Fibroblast of villous mesenchyme (primary cell): ENCODE results near the gene HLA-F. TPM values are rescaled to one million over a fixed set of nuclear protein-coding genes. Genes with fewer than 3 reads are reported as not detected.

Experiments used
- DNase-seq: peaks from one replicate; pipeline ENCODE4 v3.0.0-alpha.2; 2010; ENCODE audit warnings: low read depth
- H3K4me3 ChIP-seq: 2 replicates; pipeline ENCODE4 v1.5.1; 2011; ENCODE audit warnings: low read depth, mild to moderate bottlenecking, low read length
- CTCF ChIP-seq: IDR thresholded peaks from 2 replicates; pipeline ENCODE4 v1.5.1; 2012; ENCODE audit warnings: low read depth, mild to moderate bottlenecking, low read length; ENCODE audit not compliant: insufficient read depth
- total RNA-seq: library from RNA; depleted of rRNA; stranded (reverse); fragments of >200 nt; gene quantifications from 2 replicates; pipeline ENCODE4 v1.2.3, GENCODE V29; 2012

HLA-F gene
- total RNA-seq, 1 donor, result 27.2 TPM

- DNase-seq, result no peak
- H3K4me3 ChIP-seq, result no peak overlapping the region
- no peak for TF ChIP-seq CTCF
Observed at GRCh38 chr6:29743025-29743424, 19.8 kb downstream of the HLA-F start.

GRCh38 chr6:29743568-29743967, 20.3 kb downstream of the HLA-F start:
- TF ChIP-seq CTCF, result no peak
- DNase-seq, result no peak

DNA sequence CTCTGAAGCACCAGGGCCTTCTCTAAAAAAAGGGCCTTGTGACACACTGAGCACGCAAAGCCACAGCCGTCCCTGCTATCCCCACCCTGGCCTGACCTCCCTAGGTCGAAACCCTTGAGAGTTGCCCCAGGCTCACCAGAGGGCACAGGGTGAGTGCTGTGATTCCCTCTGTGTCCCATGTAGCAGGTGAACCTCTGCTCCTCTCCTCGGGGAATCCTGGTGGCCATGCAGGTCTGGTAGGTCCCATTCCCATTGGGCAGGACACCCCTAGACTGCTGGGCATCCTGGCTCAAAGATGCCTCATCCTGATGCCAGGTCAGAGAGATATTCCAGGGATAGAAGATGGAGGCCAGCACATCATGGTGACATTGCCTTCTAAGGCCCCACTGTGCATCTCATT, 20.9 kb downstream of the HLA-F start:
- no peak overlapping the region for H3K4me3 ChIP-seq
- no peak for DNase-seq
- no peak for TF ChIP-seq CTCF

More at GRCh38 chr6:29743568-29743967, 20.3 kb downstream of the HLA-F start:
- H3K4me3 ChIP-seq, result no peak overlapping the region

DNA sequence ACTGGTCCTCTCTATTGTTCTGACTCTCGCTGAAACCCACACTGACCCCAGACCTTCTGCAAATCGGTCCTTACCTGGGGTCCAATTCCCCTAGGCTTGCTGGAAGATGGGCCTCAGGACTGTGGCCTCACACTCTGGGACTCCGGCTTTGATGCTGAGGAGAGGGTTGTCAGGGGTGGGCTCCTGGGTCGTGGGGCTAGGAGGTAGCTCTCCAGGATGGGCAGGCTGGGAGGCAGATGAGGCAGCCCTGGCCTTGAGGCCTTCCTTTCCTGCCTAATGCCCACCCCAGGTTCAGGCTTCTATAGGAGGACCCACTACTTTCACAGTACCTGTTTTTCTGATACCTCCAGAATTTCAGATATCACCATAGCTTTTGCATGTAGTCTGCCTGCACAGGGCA, 21.4 kb downstream of the HLA-F start:
- TF ChIP-seq CTCF, result no peak
- DNase-seq, result no peak
- no peak overlapping the region for H3K4me3 ChIP-seq

DNA sequence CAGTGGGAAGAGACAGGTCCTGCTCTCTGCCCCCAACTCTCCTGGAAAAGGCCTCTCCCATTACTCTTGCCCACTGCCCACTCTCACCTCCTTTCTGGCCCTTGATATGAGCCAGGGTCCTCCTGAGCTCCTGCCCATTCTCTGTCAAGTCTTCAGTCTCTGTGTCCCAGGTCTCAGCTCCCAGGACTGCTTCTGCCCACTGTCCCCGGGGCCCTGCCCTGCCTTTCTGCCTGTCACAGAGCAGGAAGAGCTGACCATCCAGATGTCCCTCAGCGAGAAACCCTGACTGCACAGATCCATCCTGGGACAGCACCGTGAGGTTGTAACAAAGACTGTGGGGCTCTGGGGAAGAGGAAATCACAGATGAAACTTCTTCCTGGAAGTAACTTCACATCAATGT, 22.2 kb downstream of the HLA-F start:
- DNase-seq, result no peak
- no peak overlapping the region for H3K4me3 ChIP-seq
- no peak for TF ChIP-seq CTCF

- no peak overlapping the region for H3K4me3 ChIP-seq
- no peak for DNase-seq
- no peak for TF ChIP-seq CTCF
Observed at GRCh38 chr6:29745855-29746449, 22.7 kb downstream of the HLA-F start.
